ENCODE measurements around the gene CCDC134. TPM values are rescaled to one million over a fixed set of nuclear protein-coding genes. Genes with fewer than 3 reads are reported as not detected.

The CCDC134 gene
- polyA plus RNA-seq, 1 of the 3 experiments (the other 2 are of a cell fraction) = 2.0 TPM

- Histone ChIP-seq H3F3A (replicated peaks; ENCODE audit: insufficient read depth) (no peaks in the 10 kb centered on the region), H3K4me1 (ENCODE audit: control insufficient read depth in 1 of 2, insufficient read depth in 2 of 2, low read depth in 1 of 2, low read length in 1 of 2) (peaks cover 0 to 2% of the 10 kb centered on the region in 2 experiments; a peak in 1 of 4 replicates), H3K4me2 (no peak overlapping the region), H3K4me3 (ENCODE audit: low read depth in 2 of 2, low read length in 1 of 2) (no peak overlapping the region), H3K79me2 (ENCODE audit: insufficient read depth) (no peaks in the 10 kb centered on the region), H3K27ac (ENCODE audit: low read depth in 2 of 2, low read length in 1 of 2) (no peak overlapping the region), H3K9ac (no peak overlapping the region), H2AFZ (ENCODE audit: low read depth) (no peak overlapping the region), H3K9me3 (no peaks in the 10 kb centered on the region), H3K36me3 (replicated peaks in 1 of 2; ENCODE audit: control insufficient read depth in 1 of 2, insufficient read depth in 2 of 2, low read length in 1 of 2) (no peaks in the 10 kb centered on the region), H3K9me2 (no peaks in the 10 kb centered on the region), H4K20me1 (ENCODE audit: insufficient read depth) (no peaks in the 10 kb centered on the region), H3K27me3 (ENCODE audit: insufficient read depth) (no peaks in the 10 kb centered on the region)
- DNase-seq = no peak
- CTCF ChIA-PET = no interaction called here
- no peak for TF ChIP-seq NFIC (IDR thresholded peaks at IDR 0.05; ENCODE audit: borderline replicate concordance)
- TF ChIP-seq MAX (IDR thresholded peaks at IDR 0.05; ENCODE audit: low read depth) = no peak
- TF ChIP-seq EZH2phosphoT487 (IDR thresholded peaks at IDR 0.05; ENCODE audit: borderline replicate concordance, low read depth) = no peak
- 81% methylated on average over 4 of the region's 5 CpGs for WGBS (ENCODE audit: low lambda C conversion rate)
- POLR2A ChIA-PET = no interaction called here
These were observed 72.9 kb downstream of the CCDC134 start for GRCh38 chr22:41873391-41873790.

- no peaks in the 10 kb centered on the region for H3K9me3 ChIP-seq
- H3F3A ChIP-seq (replicated peaks; ENCODE audit: insufficient read depth) = no peaks in the 10 kb centered on the region
- 100% methylated on average over 2 of the region's 2 CpGs for WGBS (ENCODE audit: low lambda C conversion rate)
- no peaks in the 10 kb centered on the region for H3K79me2 ChIP-seq (ENCODE audit: insufficient read depth)
- H2AFZ ChIP-seq (ENCODE audit: low read depth) = no peak overlapping the region
- no peaks in the 10 kb centered on the region for H3K27me3 ChIP-seq (ENCODE audit: insufficient read depth)
- CTCF ChIA-PET = no interaction called here
- no peak overlapping the region for H3K4me3 ChIP-seq (ENCODE audit: low read depth in 2 of 2, low read length in 1 of 2)
- peaks cover 0 to 2% of the 10 kb centered on the region in 2 experiments; a peak in 1 of 4 replicates for H3K4me1 ChIP-seq (ENCODE audit: control insufficient read depth in 1 of 2, insufficient read depth in 2 of 2, low read depth in 1 of 2, low read length in 1 of 2)
- H3K9me2 ChIP-seq = no peaks in the 10 kb centered on the region
- no peak overlapping the region for H3K4me2 ChIP-seq
- DNase-seq = no peak
- H4K20me1 ChIP-seq (ENCODE audit: insufficient read depth) = no peaks in the 10 kb centered on the region
- no peak overlapping the region for H3K27ac ChIP-seq (ENCODE audit: low read depth in 2 of 2, low read length in 1 of 2)
- no peak overlapping the region for H3K9ac ChIP-seq
- no peak for TF ChIP-seq RXRA (IDR thresholded peaks at IDR 0.05; ENCODE audit: borderline replicate concordance, low read depth)
- TF ChIP-seq EP300 (IDR thresholded peaks at IDR 0.05; ENCODE audit: borderline replicate concordance in 1 of 2, low read depth in 1 of 2, low read length in 1 of 2) = no peak
- no peak for TF ChIP-seq RAD21 (IDR thresholded peaks at IDR 0.05; ENCODE audit: low read length)
- H3K36me3 ChIP-seq (replicated peaks in 1 of 2; ENCODE audit: control insufficient read depth in 1 of 2, insufficient read depth in 2 of 2, low read length in 1 of 2) = no peaks in the 10 kb centered on the region
- POLR2A ChIA-PET = no interaction called here
These were observed 73.6 kb downstream of the CCDC134 start for GRCh38 chr22:41874090-41874489.

- 55% methylated on average over 8 of the region's 10 CpGs for WGBS (ENCODE audit: low lambda C conversion rate)
- no peaks in the 10 kb centered on the region for H3K79me2 ChIP-seq (ENCODE audit: insufficient read depth)
- peak overlapping the region; percentile 22 to 28; a peak in 1 of 4 replicates for H3K27ac ChIP-seq (ENCODE audit: low read depth in 2 of 2, low read length in 1 of 2)
- H3K4me3 ChIP-seq (ENCODE audit: low read depth in 2 of 2, low read length in 1 of 2) = no peak overlapping the region
- no peaks in the 10 kb centered on the region for H3K9me2 ChIP-seq
- no peak overlapping the region for H2AFZ ChIP-seq (ENCODE audit: low read depth)
- H3K4me2 ChIP-seq = peak overlapping the region; percentile 33; the same call in 1 of the 2 replicates
- TF ChIP-seq CHD2 (IDR thresholded peaks at IDR 0.05; ENCODE audit: low read length, partially characterized antibody) (no peak), FOXM1 (IDR thresholded peaks at IDR 0.05; ENCODE audit: low read depth) (no peak), ELF1 (IDR thresholded peaks at IDR 0.05) (no peak), NRF1 (IDR thresholded peaks at IDR 0.05; ENCODE audit: low read depth, low read length) (no peak), TEAD4 (IDR thresholded peaks at IDR 0.05; ENCODE audit: borderline replicate concordance, insufficient read depth) (no peak), POLR2AphosphoS5 (IDR thresholded peaks at IDR 0.05; ENCODE audit: low read depth, low read length) (no peak), EP300 (IDR thresholded peaks at IDR 0.05; ENCODE audit: borderline replicate concordance in 1 of 2, low read depth in 1 of 2, low read length in 1 of 2) (no peak), YY1 (IDR thresholded peaks at IDR 0.05; ENCODE audit: low read depth) (no peak), GATA2 (CRISPR knock-in tag; IDR thresholded peaks at IDR 0.05) (no peak)
- H3K27me3 ChIP-seq (ENCODE audit: insufficient read depth) = no peaks in the 10 kb centered on the region
- no peak for DNase-seq
- H3K9ac ChIP-seq = no peak overlapping the region
- ChIA-PET CTCF (no interaction called here), POLR2A (no interaction called here)
- no peaks in the 10 kb centered on the region for H3K9me3 ChIP-seq
- no peaks in the 10 kb centered on the region for H3F3A ChIP-seq (replicated peaks; ENCODE audit: insufficient read depth)
- H4K20me1 ChIP-seq (ENCODE audit: insufficient read depth) = no peaks in the 10 kb centered on the region
- no peaks in the 10 kb centered on the region for H3K36me3 ChIP-seq (replicated peaks in 1 of 2; ENCODE audit: control insufficient read depth in 1 of 2, insufficient read depth in 2 of 2, low read length in 1 of 2)
- peaks cover 0 to 2% of the 10 kb centered on the region in 2 experiments; a peak in 1 of 4 replicates for H3K4me1 ChIP-seq (ENCODE audit: control insufficient read depth in 1 of 2, insufficient read depth in 2 of 2, low read depth in 1 of 2, low read length in 1 of 2)
These were observed 75.2 kb downstream of the CCDC134 start for GRCh38 chr22:41875531-41876270.
